Large intestine (tissue), 3 donors: Measurements from ENCODE around the gene SLC13A4. TPM values are rescaled to one million over a fixed set of nuclear protein-coding genes. Genes with fewer than 3 reads are reported as not detected.
A peak's percentile ranks its signal among the peaks of the same experiment; 100 is the strongest.
"Not testable (repeated sequence)": the region's sequence is repeated elsewhere in the genome, so short reads cannot be mapped to it uniquely, and the experiment has no call there.

Experiments
- DNase-seq, 2 donors: peaks; one replicate each; pipeline versions ENCODE4 v3.0.0 to v3.0.0-alpha.2; 2013
- H3K27ac ChIP-seq: one replicate; pipeline ENCODE4 v1.5.1; 2013; ENCODE audit warnings: low read length
- H3K27me3 ChIP-seq: 2 replicates; pipeline ENCODE4 v1.6.1; 2013; ENCODE audit warnings: low read length; ENCODE audit not compliant: control insufficient read depth, insufficient read depth
- H3K36me3 ChIP-seq: 2 replicates; pipeline ENCODE4 v1.6.1; 2013; ENCODE audit warnings: low read length; ENCODE audit not compliant: control insufficient read depth, insufficient read depth
- H3K4me1 ChIP-seq: one replicate; pipeline ENCODE4 v1.6.1; 2013; ENCODE audit warnings: low read length; ENCODE audit not compliant: control insufficient read depth, insufficient read depth
- H3K4me3 ChIP-seq: one replicate; pipeline ENCODE4 v1.5.1; 2013; ENCODE audit warnings: low read length
- H3K9me3 ChIP-seq: one replicate; pipeline ENCODE4 v1.6.1; 2013; ENCODE audit warnings: mild to moderate bottlenecking, low read depth, low read length, moderate library complexity; ENCODE audit not compliant: control insufficient read depth
- WGBS: methylation state at CpG from one replicate; pipeline ENCODE4 v1.1.5; 2013; ENCODE audit warnings: low lambda C conversion rate; ENCODE audit not compliant: insufficient coverage; 5-methylcytosine and 5-hydroxymethylcytosine counted together
- polyA plus RNA-seq: library from polyadenylated mRNA; unstranded; fragments of 120-200 nt; gene quantifications from one replicate; pipeline ENCODE4 v1.2.1, GENCODE V29; 2013

Gene SLC13A4
- polyA plus RNA-seq, 1 donor = 1.1 TPM

DNA sequence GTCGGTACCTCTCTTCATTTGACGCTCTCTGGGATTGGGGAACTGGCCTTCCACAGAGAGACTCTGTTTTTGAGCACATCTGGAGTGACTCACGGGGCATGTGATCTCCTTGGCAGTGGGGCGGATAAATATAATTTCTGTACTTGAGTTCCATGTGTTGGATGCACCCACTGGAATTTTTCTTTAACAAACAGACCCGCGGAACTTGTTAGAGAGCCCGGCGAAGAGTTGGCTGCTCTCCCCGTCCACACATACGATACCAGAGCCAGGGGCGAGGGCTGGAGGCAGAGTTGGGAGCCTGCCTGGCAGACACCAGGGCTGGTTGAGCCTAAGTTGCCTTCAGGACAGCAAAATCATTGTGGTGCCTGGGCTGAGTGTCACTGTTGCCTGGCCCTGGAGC is 20.8 kb upstream of the SLC13A4 start, which contains the start of gene FAM180A:
Gene FAM180A, minus strand, starts transcription at position 44 of the 400 bp plus-strand sequence. CDS start 233 bp downstream, outside the sequence.
- H3K4me1 ChIP-seq = no peaks in the 10 kb centered on the region
- no peak for DNase-seq
- no peaks in the 10 kb centered on the region for H3K36me3 ChIP-seq
- no CpG with 5 or more reads among the region's 11 CpGs for WGBS
- H3K27ac ChIP-seq = no peak within 1 kb of the TSS
- H3K27me3 ChIP-seq = peaks cover 4% of the 10 kb centered on the region
- no peak within 1 kb of the TSS for H3K4me3 ChIP-seq
- no peaks in the 10 kb centered on the region for H3K9me3 ChIP-seq

- no CpG with 5 or more reads among the region's 8 CpGs for WGBS
- H3K4me3 ChIP-seq = no peak overlapping the region
These were observed 19.4 kb upstream of the SLC13A4 start for GRCh38 chr7:135747366-135747765.

GRCh38 chr7:135745703-135746312 is 17.8 kb upstream of the SLC13A4 start:
- Histone ChIP-seq H3K4me3 (no peak overlapping the region), H3K9me3 (no peaks in the 10 kb centered on the region), H3K27ac (no peak overlapping the region), H3K4me1 (no peaks in the 10 kb centered on the region), H3K27me3 (peaks cover 4% of the 10 kb centered on the region), H3K36me3 (no peaks in the 10 kb centered on the region)
- WGBS = 56% methylated on average over 6 of the region's 9 CpGs
- DNase-seq = no peak

More at GRCh38 chr7:135747366-135747765, 19.4 kb upstream of the SLC13A4 start:
- no peak for DNase-seq
- Histone ChIP-seq H3K4me1 (no peaks in the 10 kb centered on the region), H3K9me3 (no peaks in the 10 kb centered on the region), H3K27me3 (peaks cover 4% of the 10 kb centered on the region), H3K27ac (no peak overlapping the region), H3K36me3 (no peaks in the 10 kb centered on the region)

DNA sequence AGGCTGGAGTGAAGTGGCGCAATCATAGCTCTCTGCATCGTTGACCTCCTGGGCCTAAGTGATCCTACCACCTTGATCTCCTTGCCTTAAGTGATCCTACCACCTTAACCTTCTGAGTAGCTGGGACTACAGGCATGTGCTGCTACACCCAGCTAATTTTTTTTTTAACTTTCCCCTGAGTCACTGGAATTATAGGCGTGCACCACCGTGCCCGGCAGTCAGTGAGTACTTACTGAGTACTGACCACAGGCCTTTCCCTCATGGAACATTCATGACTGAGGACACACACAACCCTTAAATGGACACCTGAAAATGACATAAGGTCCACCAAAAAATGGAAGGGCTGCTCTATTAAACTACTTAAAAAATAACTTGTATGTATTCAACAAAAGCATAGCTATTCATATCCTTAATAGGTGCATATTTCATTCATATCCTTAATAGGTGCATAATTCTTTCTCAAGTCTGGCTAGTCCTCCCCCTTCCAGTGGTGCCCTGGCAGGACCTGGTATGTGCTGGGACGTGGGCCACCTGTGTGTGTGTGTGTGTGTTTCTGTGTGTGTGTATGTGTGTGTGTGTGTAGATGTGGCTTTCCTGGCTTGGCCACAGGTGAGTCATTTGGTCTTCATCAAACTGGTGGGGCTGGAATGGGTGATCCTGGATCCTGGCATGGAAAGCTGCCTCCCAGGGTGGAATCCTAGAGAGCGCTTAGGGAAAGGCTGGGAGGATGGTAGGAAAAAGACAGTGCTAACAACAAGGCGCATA is 17.1 kb upstream of the SLC13A4 start:
- Histone ChIP-seq H3K9me3 (no peaks in the 10 kb centered on the region), H3K27ac (no peak overlapping the region), H3K36me3 (no peaks in the 10 kb centered on the region), H3K4me3 (no peak overlapping the region), H3K27me3 (peaks cover 4% of the 10 kb centered on the region), H3K4me1 (no peaks in the 10 kb centered on the region)
- WGBS = no CpG with 5 or more reads among the region's 8 CpGs
- DNase-seq = no peak

- Histone ChIP-seq H3K4me3 (no peak overlapping the region), H3K36me3 (no peaks in the 10 kb centered on the region), H3K9me3 (no peaks in the 10 kb centered on the region), H3K4me1 (no peaks in the 10 kb centered on the region), H3K27me3 (peaks cover 4% of the 10 kb centered on the region), H3K27ac (no peak overlapping the region)
- WGBS = 58% methylated on average over 2 of the region's 14 CpGs
- no peak for DNase-seq
These were observed 16.1 kb upstream of the SLC13A4 start for GRCh38 chr7:135743907-135744731.

DNA sequence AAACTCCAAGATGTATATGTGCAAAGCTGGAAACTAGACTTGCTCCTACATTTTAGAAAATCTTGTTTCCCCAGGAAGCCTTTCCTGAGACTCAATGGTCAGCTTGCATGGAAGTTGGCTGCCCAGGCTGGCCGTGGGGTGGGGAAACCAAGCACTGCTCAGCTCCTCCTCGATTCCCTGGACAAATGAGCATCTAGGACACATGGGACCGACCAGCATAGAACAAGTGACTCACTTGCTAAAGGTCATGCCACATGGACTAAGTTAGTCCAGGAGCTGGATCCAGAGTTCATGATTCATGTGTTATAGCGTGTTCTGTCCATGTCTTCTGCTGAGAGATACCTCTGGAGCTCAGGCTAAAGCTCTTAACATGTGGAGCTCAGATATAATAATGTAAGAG is 14.4 kb upstream of the SLC13A4 start:
- no peaks in the 10 kb centered on the region for H3K36me3 ChIP-seq
- no peaks in the 10 kb centered on the region for H3K4me1 ChIP-seq
- DNase-seq = no peak
- H3K27ac ChIP-seq = no peak overlapping the region
- H3K4me3 ChIP-seq = no peak overlapping the region
- H3K9me3 ChIP-seq = no peaks in the 10 kb centered on the region
- no CpG with 5 or more reads among the region's 4 CpGs for WGBS
- peaks cover 4% of the 10 kb centered on the region for H3K27me3 ChIP-seq

- DNase-seq = no peak
- peaks cover 4% of the 10 kb centered on the region for H3K27me3 ChIP-seq
- H3K4me1 ChIP-seq = no peaks in the 10 kb centered on the region
- H3K4me3 ChIP-seq = no peak overlapping the region
- H3K27ac ChIP-seq = no peak overlapping the region
- no CpG with 5 or more reads among the region's 2 CpGs for WGBS
- no peaks in the 10 kb centered on the region for H3K36me3 ChIP-seq
- H3K9me3 ChIP-seq = no peaks in the 10 kb centered on the region
These were observed 13.9 kb upstream of the SLC13A4 start for GRCh38 chr7:135741905-135742304.

DNA sequence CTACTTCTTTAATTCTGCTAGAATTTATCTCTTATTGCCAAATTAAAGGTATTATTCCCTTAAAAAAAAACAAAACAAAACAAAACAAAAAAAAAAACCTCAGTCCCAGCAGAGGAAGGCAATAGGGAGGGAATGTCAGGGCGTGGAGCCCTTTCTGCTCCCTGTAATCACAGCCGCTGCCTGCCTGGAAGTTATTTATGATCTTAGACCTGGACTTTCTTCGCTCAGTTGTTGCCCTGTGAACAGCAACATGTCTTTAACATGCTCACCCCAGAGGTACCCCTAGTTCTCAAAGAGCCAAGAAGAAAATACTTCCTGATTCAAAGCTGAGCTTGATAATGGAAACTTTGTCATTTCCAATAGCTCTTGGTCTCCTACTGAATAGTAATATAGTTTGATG is 12.9 kb upstream of the SLC13A4 start:
- Histone ChIP-seq H3K36me3 (no peaks in the 10 kb centered on the region), H3K4me3 (no peak overlapping the region), H3K27me3 (peaks cover 4% of the 10 kb centered on the region), H3K27ac (no peak overlapping the region), H3K4me1 (no peaks in the 10 kb centered on the region), H3K9me3 (no peaks in the 10 kb centered on the region)
- no CpG with 5 or more reads among the region's 3 CpGs for WGBS
- peak; percentile 4 to 76 for DNase-seq

GRCh38 chr7:135737306-135737647 is 9.3 kb upstream of the SLC13A4 start:
- not testable (repeated sequence) for H3K27me3 ChIP-seq, DNase-seq, H3K27ac ChIP-seq, H3K4me1 ChIP-seq, H3K9me3 ChIP-seq, H3K4me3 ChIP-seq, H3K36me3 ChIP-seq
- WGBS = no CpG with 5 or more reads among the region's 10 CpGs

- H3K27ac ChIP-seq = no peak overlapping the region
- H3K36me3 ChIP-seq = no peaks in the 10 kb centered on the region
- no peak overlapping the region for H3K4me3 ChIP-seq
- peaks cover 3% of the 10 kb centered on the region for H3K27me3 ChIP-seq
- no peaks in the 10 kb centered on the region for H3K9me3 ChIP-seq
- DNase-seq = no peak
- WGBS = 80% methylated on average over 1 of the region's 6 CpGs
- H3K4me1 ChIP-seq = no peaks in the 10 kb centered on the region
These were observed 8.8 kb upstream of the SLC13A4 start for GRCh38 chr7:135736586-135737305.
